Renal cortex interstitium (tissue), 11 donors: ENCODE data around the gene UBXN7. TPM values are rescaled to one million over a fixed set of nuclear protein-coding genes. Genes with fewer than 3 reads are reported as not detected.
"Not testable (repeated sequence)": the region's sequence is repeated elsewhere in the genome, so short reads cannot be mapped to it uniquely, and the experiment has no call there.

ENCODE experiments used
- DNase-seq, 11 donors: peaks; one replicate each; pipeline ENCODE4 v3.0.0-alpha.2; 2013; ENCODE audit warnings: low read depth in 9 of 11, low spot score in 4 of 11; ENCODE audit errors: extremely low read depth in 1 of 11
- polyA plus RNA-seq, 3 donors: library from polyadenylated mRNA; unstranded; fragments of 120-200 nt; gene quantifications; one replicate each; pipeline ENCODE4 v1.2.1, GENCODE V29; 2013; ENCODE audit not compliant: insufficient read length in 3 of 3

UBXN7 gene
- polyA plus RNA-seq, 3 donors = 32.7 to 38.7 (median 34.3) TPM

DNA sequence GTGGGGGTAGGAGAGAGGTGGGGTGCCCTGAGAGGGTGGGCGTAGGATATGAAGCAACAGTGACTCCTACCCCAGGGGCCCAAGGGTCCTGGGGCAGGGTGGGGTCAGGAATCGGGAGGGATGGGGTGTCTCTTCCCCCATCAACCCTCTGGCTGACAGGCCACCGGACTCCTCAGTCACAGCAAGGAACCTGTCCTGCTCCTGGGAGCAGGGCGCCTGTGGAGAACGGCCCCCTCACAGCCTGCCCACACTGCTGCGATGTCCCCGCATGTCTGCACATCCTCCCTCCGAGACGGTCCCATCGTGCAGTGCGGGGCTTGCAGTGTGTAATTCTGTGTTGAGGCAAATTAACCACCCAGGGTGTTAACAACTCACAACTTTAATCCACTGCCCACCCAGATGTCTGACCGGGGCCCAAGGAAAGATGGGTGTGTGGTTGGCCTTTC is 96.7 kb downstream of the UBXN7 start:
- no peak for DNase-seq

DNA sequence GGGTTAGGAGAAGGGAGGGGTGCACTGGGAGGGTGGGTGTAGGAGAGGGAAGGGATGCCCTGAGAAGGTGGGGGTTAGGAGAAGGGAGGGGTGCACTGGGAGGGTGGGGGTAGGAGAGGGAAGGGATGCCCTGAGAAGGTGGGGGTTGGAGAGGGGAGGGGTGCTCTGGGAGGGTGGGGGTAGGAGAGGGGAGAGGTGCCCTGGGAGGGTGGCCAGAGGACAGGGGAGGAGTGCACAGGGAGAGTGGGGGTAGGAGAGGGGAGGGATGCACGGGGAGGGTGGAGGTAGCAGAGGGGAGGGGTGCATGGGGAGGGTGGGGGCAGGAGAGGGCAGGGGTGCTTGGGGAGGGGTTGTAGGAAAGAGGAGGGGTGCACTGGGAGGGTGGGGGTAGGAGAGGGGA is 97.2 kb downstream of the UBXN7 start:
- no peak for DNase-seq

DNA sequence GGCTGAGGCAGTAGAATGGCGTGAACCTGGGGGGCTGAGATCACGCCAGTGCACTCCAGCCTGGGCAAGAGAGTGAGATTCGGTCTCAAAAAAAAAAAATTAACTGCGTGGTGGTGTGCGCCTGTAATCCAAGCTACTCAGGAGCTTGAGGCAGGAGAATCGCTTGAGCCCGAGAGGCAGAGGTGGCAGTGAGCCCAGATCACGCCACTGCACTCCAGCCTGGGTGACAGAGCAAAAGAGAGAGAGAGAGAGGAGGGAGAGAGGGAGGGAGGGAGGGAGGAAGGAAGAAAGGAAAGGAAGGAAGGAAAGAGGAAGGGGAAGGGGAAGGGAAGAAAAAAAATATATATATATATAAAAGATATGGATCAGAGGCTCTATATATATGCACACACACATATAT is 100.1 kb downstream of the UBXN7 start:
- no peak for DNase-seq

DNA sequence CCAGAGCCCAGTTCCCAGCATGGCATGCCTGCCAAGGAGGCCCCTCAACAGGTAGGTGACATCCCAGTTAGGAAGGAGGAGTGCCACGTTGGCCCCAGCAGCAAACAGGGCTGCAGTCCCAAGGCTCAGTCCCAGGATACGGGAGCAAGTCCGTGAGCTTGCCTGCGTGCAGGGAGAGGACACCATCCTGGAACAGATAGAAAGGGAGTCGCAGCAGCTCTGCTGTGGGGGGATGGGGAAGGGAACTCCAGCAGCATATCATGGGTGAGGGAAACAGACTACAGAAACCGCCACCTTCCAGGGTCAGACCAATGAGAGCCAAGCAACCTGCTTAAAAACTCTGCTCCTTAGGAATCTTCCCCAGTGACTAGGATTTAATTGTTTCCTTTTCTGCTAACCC is 104.8 kb downstream of the UBXN7 start:
- no peak for DNase-seq

DNA sequence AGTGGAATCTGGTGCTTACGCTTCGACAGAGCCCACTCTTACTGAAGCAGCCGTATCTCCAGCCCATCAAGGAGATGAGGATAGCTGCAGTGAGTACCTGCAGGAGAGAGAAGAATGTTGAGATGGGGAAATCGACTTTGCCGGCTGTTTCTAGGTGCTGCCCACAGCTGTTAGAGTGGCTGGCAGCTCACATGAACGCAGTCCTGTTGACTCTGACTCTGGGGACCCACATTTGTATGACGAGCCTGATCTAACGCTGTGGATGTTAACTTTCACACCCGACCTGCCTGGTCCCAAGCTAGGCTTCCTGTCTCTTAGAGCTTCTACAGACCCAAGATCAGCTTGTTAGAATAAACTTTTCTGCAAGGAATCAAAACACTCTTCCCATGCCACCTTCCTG is 105.3 kb downstream of the UBXN7 start:
- no peak for DNase-seq

DNA sequence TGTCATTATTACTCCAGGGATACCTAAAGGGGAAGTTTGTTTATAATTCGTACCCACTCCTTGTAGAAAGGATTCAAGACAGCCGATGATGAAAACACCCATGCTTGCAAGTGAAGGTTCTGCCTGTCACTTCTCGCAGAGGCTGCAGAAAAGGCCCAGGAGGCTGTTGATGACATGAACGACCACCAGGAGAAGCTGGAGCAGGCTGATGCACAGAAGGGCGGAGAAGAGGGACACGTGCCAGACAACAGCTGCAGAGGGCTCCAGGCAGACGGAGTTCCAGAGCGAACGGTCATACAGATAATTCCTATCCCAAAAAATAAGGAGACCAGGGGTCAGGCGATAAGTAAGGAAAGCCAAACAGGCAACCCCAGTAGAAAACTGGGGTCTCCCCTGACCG is 108.5 kb downstream of the UBXN7 start:
- peak in 8 of 11 donors; percentile 4 to 33 (median 10) for DNase-seq

GRCh38 chr3:196323016-196323415 is 109.2 kb downstream of the UBXN7 start:
- no peak for DNase-seq

- DNase-seq = no peak
Measured at GRCh38 chr3:196321162-196321561, 111.1 kb downstream of the UBXN7 start.

DNA sequence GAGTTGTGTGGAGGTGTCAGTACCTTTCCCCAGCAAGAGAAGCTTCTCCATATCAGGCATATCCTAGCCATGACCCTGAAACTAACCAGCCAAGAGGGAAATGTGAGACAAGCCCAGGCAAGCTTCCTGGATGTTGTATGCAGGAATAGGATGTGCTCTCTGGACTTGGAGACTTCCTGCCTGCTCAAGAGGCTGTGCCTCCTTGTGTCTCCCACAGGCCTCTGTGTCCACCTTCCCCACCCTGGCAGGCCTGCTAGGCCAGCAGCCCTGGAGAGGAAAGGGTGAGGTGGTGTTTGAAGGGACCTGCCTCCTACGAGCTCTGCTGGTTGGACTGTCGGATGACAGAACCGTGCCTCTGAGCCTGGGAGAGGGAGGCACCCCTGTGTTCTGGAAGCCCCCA is 112.1 kb downstream of the UBXN7 start:
- DNase-seq = no peak

GRCh38 chr3:196317687-196318467 is 114.3 kb downstream of the UBXN7 start, which contains the start of gene DYNLT2B:
DYNLT2B (minus strand) TSS chr3:196318240; CDS start chr3:196318152, 88 bp downstream.
- peak; percentile 74 to 90 (median 87) for DNase-seq

- DNase-seq = peak in 6 of 11 donors; percentile 17 to 54 (median 39)
Measured at GRCh38 chr3:196316799-196317686, 115.2 kb downstream of the UBXN7 start.

GRCh38 chr3:196315821-196316220 is 116.4 kb downstream of the UBXN7 start:
- DNase-seq = no peak

DNA sequence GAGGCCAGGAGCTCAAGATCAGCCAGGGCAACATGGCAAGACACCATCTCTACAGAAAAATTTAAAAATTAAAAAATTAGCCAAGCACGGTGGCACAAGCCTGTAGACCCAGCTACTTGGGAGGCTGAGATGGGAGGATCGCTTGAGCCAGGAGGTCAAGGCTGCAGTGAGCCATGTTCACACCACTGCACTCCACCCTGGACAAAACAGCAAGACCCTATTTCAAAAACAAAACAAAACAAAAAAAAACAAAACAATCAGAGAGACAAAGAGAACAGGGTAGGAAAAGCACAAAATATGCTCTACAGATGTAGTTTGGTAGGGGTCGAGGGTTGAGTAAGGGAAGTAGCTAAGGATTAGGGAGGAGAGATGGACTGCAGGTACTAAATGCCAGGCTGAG is 117.6 kb downstream of the UBXN7 start:
- DNase-seq = no peak

DNA sequence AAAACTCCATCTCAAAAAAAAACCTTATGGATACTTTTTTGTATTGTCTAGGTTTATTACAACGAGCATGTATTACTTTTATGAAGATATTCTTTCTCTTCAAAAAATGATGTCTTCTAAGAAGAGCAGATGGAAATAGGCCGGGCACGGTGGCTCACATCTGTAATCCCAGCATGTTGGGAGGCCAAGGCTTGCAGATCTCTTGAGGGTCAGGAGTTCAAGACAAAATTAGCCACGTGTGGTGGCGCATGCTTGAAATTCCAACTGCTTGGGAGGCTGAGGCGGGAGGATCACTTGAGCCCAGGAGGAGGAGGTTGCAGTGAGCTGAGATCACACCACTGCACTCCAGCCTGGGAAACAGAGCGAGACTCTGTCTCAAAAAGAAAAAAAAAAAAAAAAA is 118.1 kb downstream of the UBXN7 start:
- DNase-seq = not testable (repeated sequence)

DNA sequence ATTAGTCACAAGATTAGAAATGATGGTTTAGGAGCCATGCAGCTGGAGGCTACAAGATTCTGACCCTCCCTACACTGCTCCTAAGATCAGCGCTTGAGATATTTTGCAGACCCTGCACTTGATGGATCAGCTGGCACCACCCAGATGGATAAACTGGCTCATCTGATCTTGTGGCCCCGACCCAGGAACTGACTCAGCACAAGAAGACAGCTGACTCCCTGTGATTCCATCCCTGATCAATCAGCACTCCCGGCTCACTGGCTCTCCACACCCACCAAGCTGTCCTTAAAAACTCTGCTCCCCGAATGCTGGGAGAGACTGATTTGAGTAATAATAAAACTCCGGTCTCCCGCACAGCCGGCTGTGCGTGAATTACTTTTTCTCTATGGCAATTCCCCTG is 129.3 kb downstream of the UBXN7 start:
- DNase-seq = not testable (repeated sequence)

- DNase-seq = not testable (repeated sequence)
Measured at GRCh38 chr3:196302551-196302950, 129.7 kb downstream of the UBXN7 start.

GRCh38 chr3:196298521-196298920 is 133.7 kb downstream of the UBXN7 start:
- no peak for DNase-seq
